ENCODE results near the gene EID1. TPM values are rescaled to one million over a fixed set of nuclear protein-coding genes. Genes with fewer than 3 reads are reported as not detected.

The EID1 gene
- total RNA-seq, 2 donors from 2014 or later = 199 to 226 TPM

DNA sequence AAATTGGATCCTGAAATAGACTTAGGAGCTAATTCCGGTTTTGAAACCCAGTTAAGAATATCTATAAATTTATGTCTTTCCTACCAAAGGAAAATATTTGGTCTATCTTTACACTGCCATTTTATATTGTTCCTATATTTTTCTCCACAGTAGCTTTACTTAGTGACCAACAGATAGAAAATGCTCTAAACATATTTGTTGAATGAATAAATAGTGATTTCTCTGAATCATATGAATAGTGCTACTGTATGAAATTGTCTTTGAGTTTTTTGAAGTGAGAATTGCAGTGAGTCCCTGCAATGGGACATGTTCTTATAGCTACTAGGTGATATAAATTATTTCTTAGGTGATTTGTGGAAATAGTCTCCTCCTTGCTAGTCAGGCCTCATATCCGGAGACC, 18.5 kb upstream of the EID1 start:
- H3K36me3 ChIP-seq = no peaks in the 10 kb centered on the region
- no peak overlapping the region for H3K27ac ChIP-seq
- intact Hi-C loops (cut with DNase I) = no loop called here
- no peaks in the 10 kb centered on the region for H3K4me1 ChIP-seq (replicated peaks)
- no peak for DNase-seq (ENCODE audit: low spot score)
- WGBS = 80% methylated on average over 2 of the region's 2 CpGs
- no peaks in the 10 kb centered on the region for H3K27me3 ChIP-seq (replicated peaks; ENCODE audit: insufficient read depth)
- no peak overlapping the region for H3K4me3 ChIP-seq
- TF ChIP-seq, protein P1, sequence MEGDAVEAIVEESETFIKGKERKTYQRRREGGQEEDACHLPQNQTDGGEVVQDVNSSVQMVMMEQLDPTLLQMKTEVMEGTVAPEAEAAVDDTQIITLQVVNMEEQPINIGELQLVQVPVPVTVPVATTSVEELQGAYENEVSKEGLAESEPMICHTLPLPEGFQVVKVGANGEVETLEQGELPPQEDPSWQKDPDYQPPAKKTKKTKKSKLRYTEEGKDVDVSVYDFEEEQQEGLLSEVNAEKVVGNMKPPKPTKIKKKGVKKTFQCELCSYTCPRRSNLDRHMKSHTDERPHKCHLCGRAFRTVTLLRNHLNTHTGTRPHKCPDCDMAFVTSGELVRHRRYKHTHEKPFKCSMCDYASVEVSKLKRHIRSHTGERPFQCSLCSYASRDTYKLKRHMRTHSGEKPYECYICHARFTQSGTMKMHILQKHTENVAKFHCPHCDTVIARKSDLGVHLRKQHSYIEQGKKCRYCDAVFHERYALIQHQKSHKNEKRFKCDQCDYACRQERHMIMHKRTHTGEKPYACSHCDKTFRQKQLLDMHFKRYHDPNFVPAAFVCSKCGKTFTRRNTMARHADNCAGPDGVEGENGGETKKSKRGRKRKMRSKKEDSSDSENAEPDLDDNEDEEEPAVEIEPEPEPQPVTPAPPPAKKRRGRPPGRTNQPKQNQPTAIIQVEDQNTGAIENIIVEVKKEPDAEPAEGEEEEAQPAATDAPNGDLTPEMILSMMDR (IDR thresholded peaks at IDR 0.05) = no peak
- TF ChIP-seq POLR2A (IDR thresholded peaks at IDR 0.05) = no peak
- no peak for TF ChIP-seq POLR2AphosphoS5 (IDR thresholded peaks at IDR 0.05)
- no peaks in the 10 kb centered on the region for H3K9me3 ChIP-seq

DNA sequence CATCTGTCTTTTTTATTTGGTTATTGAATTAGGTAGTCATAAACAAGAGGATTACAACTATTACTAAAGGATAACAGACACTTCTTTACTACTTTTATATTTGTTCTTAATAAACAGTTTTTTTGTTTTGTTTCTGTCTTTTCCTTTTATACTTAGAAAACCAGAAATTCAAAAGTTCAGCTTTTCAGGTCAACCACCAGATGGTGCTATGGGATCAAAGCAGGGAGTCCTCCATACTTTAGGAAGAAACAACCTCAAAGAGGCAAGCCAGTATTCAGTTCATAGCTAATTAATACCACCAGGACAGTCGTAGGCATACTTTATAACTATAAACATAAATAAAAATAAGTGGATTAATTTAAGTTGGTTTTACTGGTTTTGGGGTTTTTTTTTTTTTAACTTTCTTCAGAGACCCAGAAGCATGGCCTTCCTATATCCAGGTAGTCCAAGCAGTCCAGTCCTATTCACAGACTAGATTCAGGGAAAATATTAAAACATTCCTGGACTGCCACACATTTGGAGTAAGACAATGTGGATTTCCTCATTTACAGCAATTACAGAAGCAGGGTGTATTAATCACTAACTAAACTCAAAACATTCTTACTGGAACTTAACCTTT, 16.0 kb upstream of the EID1 start:
- Histone ChIP-seq H3K4me1 (replicated peaks) (no peaks in the 10 kb centered on the region), H3K27me3 (replicated peaks; ENCODE audit: insufficient read depth) (no peaks in the 10 kb centered on the region), H3K36me3 (no peaks in the 10 kb centered on the region), H3K9me3 (no peaks in the 10 kb centered on the region), H3K4me3 (no peak overlapping the region), H3K27ac (no peak overlapping the region)
- intact Hi-C loops (cut with DNase I) = loop anchor here (5.0 to 10.0 kb wide), 3 partner anchors 183 to 1285 kb away; partner anchors contain the start of gene SECISBP2L
- no peak for TF ChIP-seq POLR2AphosphoS5 (IDR thresholded peaks at IDR 0.05)
- no peak for TF ChIP-seq POLR2A (IDR thresholded peaks at IDR 0.05)
- TF ChIP-seq, protein P1 (IDR thresholded peaks at IDR 0.05) = peak; percentile 75 to 86 (median 82)
- DNase-seq (ENCODE audit: low spot score) = no peak
- 5% methylated on average over 1 of the region's 1 CpG for WGBS

DNA sequence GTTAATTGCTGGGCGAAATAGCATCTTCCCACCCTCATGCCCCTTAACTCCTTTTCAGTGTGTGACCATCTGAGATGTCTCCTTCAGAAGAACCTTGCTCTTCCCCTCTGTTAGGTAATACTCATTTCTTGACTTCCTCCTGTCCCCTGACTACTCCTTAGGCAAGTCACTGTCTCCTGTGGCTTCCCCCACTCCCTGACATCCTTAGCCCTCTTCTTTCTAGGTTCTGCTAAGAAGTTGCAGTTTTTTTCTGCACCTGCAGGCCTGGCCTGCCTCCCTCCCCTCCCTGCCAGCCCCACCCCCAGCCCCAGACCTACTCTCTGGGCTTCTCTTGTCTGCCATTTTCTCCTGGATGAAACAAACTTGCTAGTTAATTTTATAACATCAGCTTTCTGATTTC, 15.2 kb upstream of the EID1 start:
- intact Hi-C loops (cut with DNase I) = loop anchor here (5.0 to 10.0 kb wide), 3 partner anchors 182 to 1285 kb away; partner anchors contain the start of gene SECISBP2L

DNA sequence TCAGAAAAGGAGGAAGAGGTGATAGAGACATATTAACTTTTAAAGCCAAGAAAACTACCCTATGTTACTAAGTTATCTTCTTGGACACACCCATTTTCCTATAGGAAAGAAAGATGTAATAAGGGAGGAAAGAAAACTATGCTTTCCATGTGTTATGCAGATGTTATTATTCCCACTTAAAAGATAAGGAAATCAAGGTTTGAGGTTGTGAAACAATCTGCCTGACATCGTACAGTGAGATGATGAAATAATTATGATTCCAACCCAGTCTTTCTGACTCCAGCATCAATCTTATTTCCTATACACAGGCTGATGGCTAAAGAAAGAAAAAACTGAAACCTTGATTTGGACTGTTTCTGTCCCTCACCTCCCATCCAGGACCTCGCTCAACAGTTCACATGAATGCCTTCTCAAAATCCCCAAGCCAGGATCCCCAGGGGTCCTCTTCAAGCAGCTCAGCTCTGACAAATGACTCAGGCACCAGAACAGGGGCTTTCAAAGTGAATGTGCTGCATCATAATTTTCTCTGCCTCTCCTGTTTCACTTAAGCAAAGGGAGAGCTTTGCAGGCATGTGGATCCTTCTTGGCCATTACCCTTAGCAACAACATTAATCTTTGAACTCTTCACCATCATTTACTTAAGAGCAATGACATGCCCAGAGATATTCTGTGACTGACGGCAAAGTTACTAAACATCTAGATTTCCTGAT, 12.4 kb upstream of the EID1 start:
- TF ChIP-seq POLR2A (IDR thresholded peaks at IDR 0.05) (no peak), POLR2AphosphoS5 (IDR thresholded peaks at IDR 0.05) (no peak)
- TF ChIP-seq, protein P1 (IDR thresholded peaks at IDR 0.05) = no peak
- no peak overlapping the region for H3K4me3 ChIP-seq
- intact Hi-C loops (cut with DNase I) = loop anchor here (10.0 kb wide), 2 partner anchors 179 to 279 kb away; partner anchors contain the start of gene SECISBP2L
- no peaks in the 10 kb centered on the region for H3K27me3 ChIP-seq (replicated peaks; ENCODE audit: insufficient read depth)
- no peaks in the 10 kb centered on the region for H3K36me3 ChIP-seq
- no peak overlapping the region for H3K27ac ChIP-seq
- WGBS = 79% methylated on average over 3 of the region's 3 CpGs
- H3K4me1 ChIP-seq (replicated peaks) = no peaks in the 10 kb centered on the region
- DNase-seq (ENCODE audit: low spot score) = no peak
- no peaks in the 10 kb centered on the region for H3K9me3 ChIP-seq

More for the DNA sequence above, 15.2 kb upstream of the EID1 start:
- TF ChIP-seq, protein P1 (IDR thresholded peaks at IDR 0.05) = no peak
- TF ChIP-seq POLR2A (IDR thresholded peaks at IDR 0.05) (no peak), POLR2AphosphoS5 (IDR thresholded peaks at IDR 0.05) (no peak)
- no peak overlapping the region for H3K4me3 ChIP-seq
- no peaks in the 10 kb centered on the region for H3K27me3 ChIP-seq (replicated peaks; ENCODE audit: insufficient read depth)
- WGBS = 100% methylated on average over 1 of the region's 1 CpG
- no peaks in the 10 kb centered on the region for H3K9me3 ChIP-seq
- no peaks in the 10 kb centered on the region for H3K4me1 ChIP-seq (replicated peaks)
- no peak overlapping the region for H3K27ac ChIP-seq
- no peak for DNase-seq (ENCODE audit: low spot score)
- no peaks in the 10 kb centered on the region for H3K36me3 ChIP-seq

Data from prostate gland (tissue), 2 donors.